IMR-90 (cell line): ENCODE measurements around the gene PLCG2. TPM values are rescaled to one million over a fixed set of nuclear protein-coding genes. Genes with fewer than 3 reads are reported as not detected.

Experiments used
- ATAC-seq: fragments of 200-7000 bp; cut with Tn5 transposase; 2 replicates; pipeline ENCODE4 v1.9.1; 2020; ENCODE audit warnings: low read depth, mild to moderate bottlenecking, moderate library complexity
- BruUV-seq: library from RNA; stranded (reverse); fragments of 400-500 nt; replicated peaks from 2 replicates; lab custom pipeline; 2021; lab: Mats Ljungman, UMichigan
- CTCF ChIA-PET: fragments of 300-600 bp; formaldehyde crosslinking; extraction: SDS; loops from one replicate; lab custom pipeline; 2021; ENCODE audit warnings: antibody characterized with exemption; lab: Yijun Ruan, JAX
- POLR2A ChIA-PET: fragments of 300-600 bp; sonication (Branson Sonifier 250); formaldehyde crosslinking; loops from one replicate; lab custom pipeline; 2022; ENCODE audit warnings: antibody characterized with exemption; ENCODE audit not compliant: unreplicated experiment; lab: Charles Lee
- DNase-seq: peaks from one replicate; pipeline ENCODE4 v3.0.0; 2013
- H2AFZ ChIP-seq: replicated peaks from 2 replicates; pipeline ENCODE3; 2013; ENCODE audit warnings: low read length, mild to moderate bottlenecking; ENCODE audit not compliant: poor library complexity
- H2AK5ac ChIP-seq: 2 replicates; pipeline ENCODE4 v1.6.1; 2013; ENCODE audit warnings: low read depth, low read length, inconsistent platforms
- H2AK9ac ChIP-seq: replicated peaks from 2 replicates; pipeline ENCODE3; 2013; ENCODE audit warnings: mild to moderate bottlenecking, low read depth, low read length, moderate library complexity; ENCODE audit not compliant: poor library complexity
- H2BK120ac ChIP-seq: 2 replicates; pipeline ENCODE4 v1.6.1; 2013; ENCODE audit warnings: low read depth, low read length, inconsistent platforms
- H2BK15ac ChIP-seq: 3 replicates; pipeline ENCODE4 v1.6.1; 2013; ENCODE audit warnings: low read depth, low read length, inconsistent platforms
- H2BK20ac ChIP-seq: 2 replicates; pipeline ENCODE4 v1.6.1; 2013; ENCODE audit warnings: low read depth, mild to moderate bottlenecking, inconsistent platforms, low read length, moderate library complexity
- H2BK5ac ChIP-seq: 2 replicates; pipeline ENCODE4 v1.6.1; 2013; ENCODE audit warnings: mild to moderate bottlenecking, low read depth, low read length, inconsistent platforms; ENCODE audit not compliant: poor library complexity, severe bottlenecking
- H3K14ac ChIP-seq: replicated peaks from 2 replicates; pipeline ENCODE4 v1.6.1; 2013; ENCODE audit warnings: low read depth, low read length, inconsistent platforms
- H3K18ac ChIP-seq: 2 replicates; pipeline ENCODE4 v1.6.1; 2013; ENCODE audit warnings: low read depth, low read length, control low read depth
- H3K23ac ChIP-seq: 2 replicates; pipeline ENCODE4 v1.6.1; 2013; ENCODE audit warnings: low read depth, low read length, inconsistent platforms
- H3K27ac ChIP-seq: 2 replicates; pipeline ENCODE4 v1.5.1; 2013; ENCODE audit warnings: mild to moderate bottlenecking, control low read depth, low read length; ENCODE audit not compliant: insufficient read depth
- H3K27me3 ChIP-seq: 2 replicates; pipeline ENCODE4 v1.6.1; 2013; ENCODE audit warnings: low read length; ENCODE audit not compliant: control insufficient read depth, insufficient read depth
- H3K36me3 ChIP-seq: 2 replicates; pipeline ENCODE4 v1.6.1; 2013; ENCODE audit warnings: low read length, mixed read lengths; ENCODE audit not compliant: control insufficient read depth, insufficient read depth
- H3K4ac ChIP-seq: 2 replicates; pipeline ENCODE4 v1.6.1; 2013; ENCODE audit warnings: low read depth, low read length, inconsistent platforms
- H3K4me1 ChIP-seq: 2 replicates; pipeline ENCODE4 v1.6.1; 2013; ENCODE audit warnings: low read length, mixed read lengths; ENCODE audit not compliant: control insufficient read depth, insufficient read depth
- H3K4me2 ChIP-seq: 2 replicates; pipeline ENCODE4 v1.6.1; 2013; ENCODE audit warnings: low read depth, mild to moderate bottlenecking, control low read depth, low read length, moderate library complexity
- H3K4me3 ChIP-seq: 2 replicates; pipeline ENCODE4 v1.5.1; 2013; ENCODE audit warnings: low read depth, mild to moderate bottlenecking, control low read depth, low read length, moderate library complexity; ENCODE audit not compliant: insufficient read depth
- H3K56ac ChIP-seq: 2 replicates; pipeline ENCODE4 v1.6.1; 2013; ENCODE audit warnings: low read length, inconsistent platforms; ENCODE audit not compliant: insufficient read depth; ENCODE audit errors: extremely low read depth
- H3K79me1 ChIP-seq, 2 experiments: 2 replicates each; pipeline ENCODE4 v1.6.1; 2013; ENCODE audit warnings: low read length in 2 of 2, inconsistent platforms in 1 of 2, low read depth in 1 of 2
- H3K9ac ChIP-seq: 2 replicates; pipeline ENCODE4 v1.6.1; 2013; ENCODE audit warnings: low read depth, low read length, control low read depth
- H3K9me1 ChIP-seq: 2 replicates; pipeline ENCODE4 v1.6.1; 2013; ENCODE audit warnings: low read length, inconsistent platforms; ENCODE audit not compliant: insufficient read depth
- H3K9me3 ChIP-seq: 2 replicates; pipeline ENCODE4 v1.6.1; 2013; ENCODE audit warnings: low read length; ENCODE audit not compliant: control insufficient read depth, insufficient read depth
- H4K20me1 ChIP-seq: 2 replicates; pipeline ENCODE4 v1.6.1; 2013; ENCODE audit warnings: low read length, inconsistent platforms; ENCODE audit not compliant: insufficient read depth
- H4K5ac ChIP-seq: 2 replicates; pipeline ENCODE4 v1.6.1; 2013; ENCODE audit warnings: mild to moderate bottlenecking, low read depth, low read length, control low read depth
- H4K8ac ChIP-seq, 2 experiments: 2 replicates each; pipeline ENCODE4 v1.6.1; 2013; ENCODE audit warnings: low read depth in 2 of 2, low read length in 2 of 2, control low read depth in 1 of 2, inconsistent platforms in 1 of 2
- H4K91ac ChIP-seq: 2 replicates; pipeline ENCODE4 v1.6.1; 2013; ENCODE audit warnings: low read depth, low read length, inconsistent platforms; ENCODE audit not compliant: insufficient read depth
- CEBPB ChIP-seq: IDR thresholded peaks from 2 replicates; pipeline ENCODE4 v1.6.1; 2012; ENCODE audit warnings: low read depth, low read length, improper control_type of control experiment
- CHD1 ChIP-seq: IDR thresholded peaks from 2 replicates; pipeline ENCODE4 v1.6.1; 2012; ENCODE audit warnings: low read depth, low read length, improper control_type of control experiment
- CTCF ChIP-seq: conservative IDR thresholded peaks from 2 replicates; pipeline ENCODE4 v1.5.1; 2012; ENCODE audit warnings: mild to moderate bottlenecking, low read depth, low read length, improper control_type of control experiment
- FOS ChIP-seq: fragments of 150-350 bp; IDR thresholded peaks from 2 replicates; pipeline ENCODE4 v1.6.1; 2016; ENCODE audit warnings: low read depth, low read length
- MAFK ChIP-seq: IDR thresholded peaks from 2 replicates; pipeline ENCODE4 v1.6.1; 2012; ENCODE audit warnings: low read depth, low read length, improper control_type of control experiment
- MAZ ChIP-seq: IDR thresholded peaks from 2 replicates; pipeline ENCODE4 v1.6.1; 2012; ENCODE audit warnings: low read depth, mild to moderate bottlenecking, low read length, improper control_type of control experiment, moderate library complexity, borderline replicate concordance
- MXI1 ChIP-seq: IDR thresholded peaks from 2 replicates; pipeline ENCODE4 v1.6.1; 2012; ENCODE audit warnings: low read depth, mild to moderate bottlenecking, low read length, moderate library complexity, borderline replicate concordance
- NFE2L2 ChIP-seq: fragments of 150-350 bp; IDR thresholded peaks from 2 replicates; pipeline ENCODE4 v1.6.1; 2016; ENCODE audit warnings: low read depth, mild to moderate bottlenecking, low read length
- RAD21 ChIP-seq: IDR thresholded peaks from 2 replicates; pipeline ENCODE4 v1.6.1; 2012; ENCODE audit warnings: low read length, improper control_type of control experiment
- USF2 ChIP-seq: fragments of 150-350 bp; IDR thresholded peaks from 2 replicates; pipeline ENCODE4 v1.6.1; 2017; ENCODE audit warnings: mild to moderate bottlenecking, antibody characterized with exemption, low read length, low read depth
- WGBS, 2 experiments: methylation state at CpG; one replicate each; pipeline versions ENCODE4 v1.1.5 to v1.1.7; 2013; ENCODE audit warnings: missing lambda C conversion rate in 2 of 2; ENCODE audit not compliant: insufficient read length in 1 of 2; ENCODE audit errors: extremely low coverage in 2 of 2; 5-methylcytosine and 5-hydroxymethylcytosine counted together
- dilution Hi-C: fragments of 300-500 bp; cut with HindIII; formaldehyde crosslinking; loops from one replicate; pipeline ENCODE4 v1.14.3; 2018; ENCODE audit warnings: low sequenced_read_pairs; ENCODE audit not compliant: unreplicated experiment
- in situ Hi-C: fragments of 300-500 bp; cut with MboI; formaldehyde crosslinking; loops from 3 replicates; pipeline ENCODE4 v1.14.3; 2019; ENCODE audit warnings: low sequenced_read_pairs, inconsistent platforms, mixed read lengths
- intact Hi-C: fragments of 100-400 bp; cut with micrococcal nuclease; formaldehyde crosslinking; loops from 2 replicates; pipeline ENCODE4 v1.10.0; 2022
- polyA plus RNA-seq, 3 experiments: library from polyadenylated mRNA; depleted of rRNA; stranded (reverse); fragments of >200 nt; gene quantifications; 2 replicates each; pipeline ENCODE4 v1.2.3, GENCODE V29; 2012; ENCODE audit warnings: low replicate concordance in 1 of 3
- total RNA-seq: library from RNA; depleted of rRNA; stranded (reverse); fragments of >200 nt; gene quantifications from 2 replicates; pipeline ENCODE4 v1.2.3, GENCODE V29; 2012

PLCG2 gene
- total and polyA plus RNA-seq, 2 of the 4 experiments (the other 2 are of a cell fraction): 0.14 to 0.18 TPM

- H3K56ac ChIP-seq: no peak overlapping the region
- H2BK120ac ChIP-seq: no peak overlapping the region
- ChIA-PET POLR2A (no interaction called here), CTCF (no interaction called here)
- no peak overlapping the region for H3K23ac ChIP-seq
- no peak overlapping the region for H3K18ac ChIP-seq
- WGBS, 2 experiments: 33% methylated on average over 1 of the region's 9 CpGs; no CpG with 5 or more reads in 1 of the 2 experiments
- H4K8ac ChIP-seq: no peak overlapping the region
- dilution Hi-C loops: no loop called here
- intact Hi-C loops: no loop called here
- H2AK5ac ChIP-seq: no peak overlapping the region
- no peak overlapping the region for H3K4ac ChIP-seq
- H4K20me1 ChIP-seq: no peaks in the 10 kb centered on the region
- no peak overlapping the region for H2BK20ac ChIP-seq
- no peak overlapping the region for H3K14ac ChIP-seq
- ATAC-seq (no peak), DNase-seq (no peak)
- no peaks in the 10 kb centered on the region for H3K79me1 ChIP-seq
- no peak for TF ChIP-seq MAFK
- no peak for TF ChIP-seq CHD1
- no peak for TF ChIP-seq MXI1
- no peak for TF ChIP-seq NFE2L2
- TF ChIP-seq USF2: no peak
- TF ChIP-seq CEBPB: no peak
- no peak for TF ChIP-seq MAZ
- no peak for TF ChIP-seq CTCF
- TF ChIP-seq RAD21: no peak
- TF ChIP-seq FOS: no peak
- no peak overlapping the region for H3K4me2 ChIP-seq
- no peak overlapping the region for H3K27ac ChIP-seq
- no TSS peak for BruUV-seq
- H3K4me1 ChIP-seq: no peaks in the 10 kb centered on the region
- H4K91ac ChIP-seq: no peak overlapping the region
- H3K9me3 ChIP-seq: no peaks in the 10 kb centered on the region
- no peak overlapping the region for H4K5ac ChIP-seq
- no peaks in the 10 kb centered on the region for H3K36me3 ChIP-seq
- H3K27me3 ChIP-seq: no peaks in the 10 kb centered on the region; the same call in 1 of the 2 replicates
- no peak overlapping the region for H2AK9ac ChIP-seq
- H2BK5ac ChIP-seq: no peak overlapping the region
- in situ Hi-C loops: no loop called here
- H3K9me1 ChIP-seq: no peaks in the 10 kb centered on the region
- H2AFZ ChIP-seq: no peak overlapping the region
- H3K9ac ChIP-seq: no peak overlapping the region
- H3K4me3 ChIP-seq: no peak overlapping the region
- no peak overlapping the region for H2BK15ac ChIP-seq
Observed at GRCh38 chr16:81830845-81831540, 51.9 kb downstream of the PLCG2 start.
